GM15510 (cell line): ENCODE measurements around the gene ATP8B3.

ENCODE experiments used
- POLR2A ChIP-seq: IDR thresholded peaks from 3 replicates; pipeline ENCODE4 v1.6.1; 2011; ENCODE audit warnings: borderline replicate concordance; ENCODE audit not compliant: insufficient read length; ENCODE audit errors: extremely low read depth

Gene ATP8B3

DNA sequence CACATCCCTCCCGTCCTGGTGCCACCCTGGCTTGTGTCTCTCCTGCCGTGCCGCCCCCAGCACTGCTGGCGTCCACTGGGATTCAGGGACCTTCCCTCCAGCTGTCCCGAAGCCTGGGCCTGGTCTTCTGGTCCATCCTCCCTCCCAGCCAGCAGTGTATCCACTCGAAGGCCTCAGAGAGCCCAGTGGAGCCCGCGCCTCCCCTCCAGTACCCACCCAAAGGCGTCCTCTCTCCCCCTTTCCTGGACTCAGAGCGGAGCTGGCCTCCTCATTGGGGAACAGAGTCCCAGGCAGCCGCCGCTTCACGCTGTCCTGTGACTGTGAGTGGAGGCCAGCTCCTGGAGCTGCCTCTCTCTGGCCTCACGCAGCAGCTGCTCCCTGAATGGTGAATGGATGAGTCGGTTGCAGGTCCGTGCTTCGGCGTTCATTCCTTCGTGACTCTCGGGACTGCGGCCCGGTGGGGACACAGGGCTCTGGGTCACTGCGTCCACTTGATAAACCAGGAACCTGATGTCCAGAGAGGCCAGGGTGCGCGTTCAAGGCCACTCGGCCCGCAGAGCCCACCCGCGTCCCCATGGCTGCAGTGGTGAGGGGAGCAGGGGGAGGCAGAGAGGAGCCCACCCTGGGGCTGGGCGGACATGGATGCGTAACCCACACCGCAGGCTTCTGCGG is 46.7 kb downstream of the ATP8B3 start:
- TF ChIP-seq POLR2A: no peak

DNA sequence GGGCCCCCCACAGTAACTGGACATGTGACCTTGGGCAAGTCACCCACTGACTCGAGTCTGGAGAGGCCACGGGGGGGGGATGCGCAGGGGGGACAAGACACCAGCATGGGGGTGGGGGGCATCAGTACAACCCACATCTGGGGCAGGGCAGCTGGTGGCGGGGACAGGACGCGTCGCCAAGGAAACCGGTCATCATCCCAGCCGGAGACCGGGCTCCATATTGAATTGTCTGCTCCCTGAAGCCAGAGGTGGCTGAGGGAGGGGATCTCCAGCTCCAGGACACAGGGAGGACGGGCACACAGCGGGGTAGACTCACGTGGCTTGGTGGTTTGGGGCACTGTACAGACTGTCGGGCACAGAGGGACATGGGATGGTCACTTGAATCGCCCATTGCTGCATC is 47.3 kb downstream of the ATP8B3 start:
- no peak for TF ChIP-seq POLR2A

DNA sequence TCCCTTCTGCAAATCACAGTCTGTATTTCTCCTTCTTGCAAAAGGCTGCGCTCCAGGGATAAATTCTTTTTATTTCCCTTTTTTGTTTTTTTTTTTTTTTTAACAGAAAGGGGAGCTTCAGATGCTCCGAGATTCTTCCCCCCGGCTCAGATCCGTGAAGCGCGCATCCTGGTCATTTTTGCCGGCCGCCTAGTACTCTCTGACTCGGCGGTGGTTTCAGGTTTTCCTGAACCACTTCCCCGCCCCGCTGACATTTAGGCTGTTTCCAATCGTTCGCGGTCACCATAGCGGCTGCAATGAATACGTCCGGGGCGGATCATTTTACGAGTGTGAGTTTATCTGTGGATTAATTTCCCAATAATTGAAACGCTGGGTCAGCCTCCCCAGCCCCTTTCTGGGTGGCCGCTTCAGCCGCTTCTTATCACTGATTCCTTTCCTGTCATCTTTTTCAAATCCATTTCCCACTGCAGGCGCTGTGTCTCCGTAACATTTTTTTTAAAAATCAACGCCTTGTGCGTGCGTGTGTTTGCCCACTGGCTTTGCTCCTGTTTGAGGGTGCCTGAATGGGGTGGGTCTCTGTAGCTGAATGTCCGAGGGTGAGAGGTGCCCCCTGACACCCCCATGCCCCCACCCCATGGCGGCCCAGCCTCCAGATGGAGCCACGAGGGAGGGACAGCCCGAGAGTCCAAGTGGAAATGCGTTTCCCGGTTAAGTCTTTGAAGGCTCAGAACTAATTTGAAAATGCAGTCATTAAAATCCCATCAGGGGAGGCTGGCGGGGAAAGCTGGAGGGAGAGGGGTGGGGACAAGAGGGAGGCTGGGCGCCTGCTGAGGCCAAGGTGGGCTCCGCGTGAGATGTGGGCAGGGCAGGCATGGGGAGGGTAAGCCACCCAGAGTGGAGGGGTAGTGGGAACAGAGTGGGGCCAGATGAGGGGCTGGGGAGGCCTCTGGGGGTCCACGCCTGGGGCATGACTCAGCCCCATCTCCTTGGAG is 48.1 kb downstream of the ATP8B3 start:
- TF ChIP-seq POLR2A: no peak

DNA sequence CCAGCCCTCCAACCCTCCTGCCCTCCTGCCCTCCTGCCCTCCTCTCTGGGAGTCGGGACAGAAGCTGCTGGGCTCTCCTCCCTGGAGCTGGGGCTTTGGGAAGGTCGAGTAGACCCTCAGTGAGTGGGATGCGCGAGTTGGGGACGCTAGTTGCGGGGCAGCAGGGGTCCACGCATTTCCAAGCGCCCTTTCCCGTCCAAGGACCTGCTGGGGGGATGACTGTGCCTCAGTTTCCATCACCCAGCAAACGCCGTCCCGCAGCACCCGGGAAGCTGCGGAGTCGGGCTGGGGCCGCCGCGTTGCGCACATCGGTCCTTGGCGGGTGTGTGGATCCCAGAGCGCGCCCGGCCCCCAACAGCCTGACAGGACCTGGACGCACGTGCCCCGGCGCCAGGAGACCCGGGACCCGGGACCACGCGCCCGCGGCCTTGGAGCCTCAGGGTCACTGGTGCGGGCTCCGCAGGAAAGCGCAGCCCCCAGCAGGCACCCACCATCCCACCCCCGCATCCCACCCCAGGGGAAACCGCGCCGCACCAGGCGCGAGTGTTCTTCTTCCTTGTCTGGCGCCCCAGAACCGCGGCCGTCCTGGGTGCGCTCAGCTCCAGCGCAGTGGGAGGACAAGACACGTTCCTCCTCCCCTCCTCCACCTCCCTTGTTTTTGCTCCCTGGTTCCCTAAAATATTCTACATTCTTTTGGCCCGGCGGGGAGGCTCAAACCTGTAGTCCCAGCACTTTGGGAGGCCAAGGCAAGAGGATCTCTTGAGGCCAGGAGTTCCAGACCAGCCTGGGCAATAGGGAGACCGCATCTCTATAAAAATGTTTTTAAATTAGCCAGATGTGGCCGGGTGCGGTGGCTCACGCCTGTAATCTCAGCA is 49.6 kb downstream of the ATP8B3 start:
- TF ChIP-seq POLR2A: no peak

- no peak for TF ChIP-seq POLR2A
These were observed 50.4 kb downstream of the ATP8B3 start for GRCh38 chr19:1761528-1762242.

DNA sequence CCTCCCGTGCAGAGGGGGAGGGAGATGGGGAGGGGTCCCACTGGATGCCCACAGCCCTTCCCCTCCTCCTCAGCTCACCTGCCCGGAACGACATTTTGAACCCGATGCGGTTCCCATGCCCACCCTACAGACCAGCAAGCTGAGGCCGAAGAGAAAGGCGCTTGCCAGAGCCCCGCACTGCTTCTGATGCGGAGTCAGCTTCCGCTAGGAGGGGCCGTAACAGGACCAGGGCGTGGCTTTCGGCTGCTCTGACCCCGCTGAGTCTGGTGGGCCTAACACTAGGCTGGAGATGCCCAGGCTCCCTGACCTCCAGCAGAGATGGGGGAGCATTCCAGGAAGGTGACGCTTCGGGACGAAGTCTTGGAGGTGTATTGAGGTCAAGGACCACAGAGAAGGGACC is 52.1 kb downstream of the ATP8B3 start:
- no peak for TF ChIP-seq POLR2A

GRCh38 chr19:1758959-1759903 is 52.8 kb downstream of the ATP8B3 start:
- no peak for TF ChIP-seq POLR2A

DNA sequence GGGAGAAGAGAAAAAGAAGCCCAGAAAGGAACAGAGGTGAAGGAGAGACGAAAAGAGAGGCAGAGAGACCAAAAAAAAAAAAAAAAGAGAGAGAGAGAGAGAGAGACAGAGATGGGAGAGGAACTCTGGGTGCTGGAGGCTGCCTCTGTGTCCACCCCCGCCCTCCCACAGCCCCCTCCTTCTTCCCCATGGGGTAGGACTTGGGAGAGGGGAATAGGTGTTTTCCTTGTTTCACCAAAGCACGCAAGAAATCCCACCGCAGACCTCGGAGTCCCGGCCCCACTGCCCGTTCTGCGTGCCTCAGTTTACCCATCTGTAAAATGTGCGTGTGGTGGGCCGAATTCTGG is 53.9 kb downstream of the ATP8B3 start:
- no peak for TF ChIP-seq POLR2A

- no peak for TF ChIP-seq POLR2A
These were observed 54.4 kb downstream of the ATP8B3 start for GRCh38 chr19:1757468-1758230.

- TF ChIP-seq POLR2A: no peak
These were observed 55.2 kb downstream of the ATP8B3 start for GRCh38 chr19:1756705-1757465.

DNA sequence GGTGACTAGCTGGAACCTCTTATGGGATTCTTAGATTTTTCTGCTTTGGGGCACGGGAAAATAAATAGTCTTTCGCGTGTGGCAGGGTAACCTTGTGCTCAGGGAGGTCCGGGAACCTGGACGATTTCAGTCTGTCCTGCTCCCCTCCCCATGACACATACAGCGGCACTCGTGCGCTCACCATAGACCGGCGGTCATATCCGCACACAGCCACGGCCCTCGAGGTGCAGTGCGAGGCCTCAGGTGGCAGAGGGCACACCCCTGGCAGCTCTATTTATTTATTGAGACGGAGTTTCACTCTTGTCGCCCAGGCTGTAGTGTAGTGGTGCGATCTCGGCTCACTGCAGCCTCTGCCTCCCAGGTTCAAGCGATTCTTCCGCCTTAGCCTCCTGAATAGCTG is 55.8 kb downstream of the ATP8B3 start:
- TF ChIP-seq POLR2A: no peak

GRCh38 chr19:1755467-1756171 is 56.5 kb downstream of the ATP8B3 start:
- no peak for TF ChIP-seq POLR2A
